TTC549 (cell line): ENCODE measurements around the gene SQSTM1.

Source experiments
- FAIRE-seq: peaks from 2 replicates; lab custom pipeline; 2012; peaks lifted over from hg19 to GRCh38; lab: Jason Lieb, UNC

SQSTM1 gene

DNA sequence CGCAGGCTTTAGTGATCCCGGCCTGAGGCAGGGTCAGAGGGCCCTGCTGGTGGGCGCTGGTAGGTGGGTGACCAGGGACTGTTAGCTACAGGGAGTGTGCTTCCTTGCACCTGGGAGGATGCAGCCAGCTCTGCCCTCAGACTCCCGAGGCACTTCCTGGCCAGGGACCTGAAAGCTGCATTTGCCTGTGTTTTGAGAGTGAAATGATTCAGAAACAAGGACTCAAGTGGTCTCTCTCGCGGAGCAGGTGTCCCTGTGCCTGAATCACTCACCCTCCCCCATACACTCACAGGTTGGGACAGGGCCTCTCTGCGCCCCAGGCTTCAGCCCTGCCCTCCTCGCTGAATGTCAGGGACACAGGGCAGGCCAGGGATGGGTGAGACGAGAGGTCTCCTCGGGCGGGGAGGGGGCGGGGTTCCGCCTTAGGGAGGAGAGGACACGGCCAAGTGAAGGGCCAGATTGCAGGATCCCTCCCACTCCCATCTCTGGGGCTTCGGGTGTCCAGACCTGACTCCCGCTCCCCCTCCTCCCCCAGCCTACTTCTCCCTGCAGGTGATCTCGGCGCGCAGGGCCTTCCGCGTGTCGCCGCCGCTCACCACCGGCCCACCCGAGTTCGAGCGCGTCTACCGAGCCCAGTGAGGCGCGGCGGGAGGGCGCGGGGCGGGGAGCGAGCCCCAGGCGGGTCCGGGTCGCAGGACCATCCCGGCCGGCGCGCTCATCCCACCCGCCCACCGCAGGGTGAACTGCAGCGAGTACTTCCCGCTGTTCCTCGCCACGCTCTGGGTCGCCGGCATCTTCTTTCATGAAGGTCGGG, 25.4 kb upstream of the SQSTM1 start:
- FAIRE-seq: no peak

DNA sequence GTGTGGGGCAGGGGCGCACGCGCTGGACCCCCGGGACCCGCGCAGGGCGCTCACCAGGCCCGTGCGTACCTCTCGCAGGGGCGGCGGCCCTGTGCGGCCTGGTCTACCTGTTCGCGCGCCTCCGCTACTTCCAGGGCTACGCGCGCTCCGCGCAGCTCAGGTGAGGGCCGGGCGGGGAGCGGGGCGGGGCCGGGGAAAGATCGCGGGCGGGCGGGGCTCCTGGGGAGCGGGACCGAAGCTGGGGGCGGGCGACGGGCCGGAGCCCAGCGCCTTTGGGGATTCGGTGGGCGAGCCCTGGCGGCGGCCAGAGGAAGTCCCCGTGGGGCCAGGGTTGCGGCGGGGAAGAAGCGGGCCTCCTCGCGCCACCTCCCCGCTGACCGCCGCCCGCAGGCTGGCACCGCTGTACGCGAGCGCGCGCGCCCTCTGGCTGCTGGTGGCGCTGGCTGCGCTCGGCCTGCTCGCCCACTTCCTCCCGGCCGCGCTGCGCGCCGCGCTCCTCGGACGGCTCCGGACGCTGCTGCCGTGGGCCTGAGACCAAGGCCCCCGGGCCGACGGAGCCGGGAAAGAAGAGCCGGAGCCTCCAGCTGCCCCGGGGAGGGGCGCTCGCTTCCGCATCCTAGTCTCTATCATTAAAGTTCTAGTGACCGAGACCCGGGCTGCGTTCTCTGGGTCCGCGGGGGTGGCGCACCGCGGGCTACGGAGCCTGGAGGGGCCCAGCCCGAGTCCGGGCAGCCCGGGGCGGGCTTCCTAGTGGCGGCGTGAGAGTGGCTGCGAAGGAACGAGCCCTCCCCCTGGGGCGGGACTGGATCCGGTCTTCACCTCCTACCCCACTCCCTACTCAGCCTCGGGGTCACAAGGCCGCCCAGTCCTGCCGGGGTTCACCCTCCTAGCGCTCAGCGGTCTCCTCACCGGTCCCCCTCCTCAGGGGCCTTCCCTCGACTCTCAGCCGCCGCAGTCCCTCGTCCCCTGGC, 24.6 kb upstream of the SQSTM1 start:
- no peak for FAIRE-seq

DNA sequence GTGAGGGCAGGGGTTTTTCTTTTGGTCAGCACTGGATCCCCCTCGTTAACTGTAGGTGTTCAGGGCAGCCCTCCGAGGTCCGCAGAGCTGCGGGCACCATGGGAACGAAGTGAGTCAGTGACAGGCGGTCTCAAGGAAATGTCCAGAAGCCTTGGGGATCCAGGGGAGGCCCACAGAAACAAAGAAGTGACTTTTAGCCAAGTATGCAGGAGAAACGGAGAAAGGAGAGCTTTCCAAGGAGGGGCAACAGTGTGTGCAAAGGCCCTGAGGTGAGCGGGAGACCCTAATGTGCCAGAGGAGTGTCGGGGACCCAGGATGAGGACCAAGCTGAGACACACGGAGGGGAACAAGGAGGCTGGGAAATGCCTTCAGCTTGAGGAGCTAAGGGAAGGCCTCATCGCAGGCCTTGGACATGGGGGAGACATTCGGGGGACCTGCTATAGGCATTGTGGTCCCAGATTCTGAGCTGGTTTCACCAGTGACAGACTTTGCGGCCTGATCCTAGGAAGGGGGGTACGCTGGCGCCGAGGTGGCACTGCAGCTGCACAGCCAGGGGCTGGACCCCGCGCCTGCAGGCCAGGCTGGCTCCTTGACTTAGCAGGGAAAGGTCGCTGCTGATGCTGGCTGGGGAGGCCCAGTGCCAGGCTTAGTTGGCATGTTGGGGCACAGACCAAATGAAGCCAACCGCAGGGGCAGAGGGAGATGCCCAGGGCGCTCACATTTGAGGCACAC, 23.7 kb upstream of the SQSTM1 start:
- FAIRE-seq: no peak

DNA sequence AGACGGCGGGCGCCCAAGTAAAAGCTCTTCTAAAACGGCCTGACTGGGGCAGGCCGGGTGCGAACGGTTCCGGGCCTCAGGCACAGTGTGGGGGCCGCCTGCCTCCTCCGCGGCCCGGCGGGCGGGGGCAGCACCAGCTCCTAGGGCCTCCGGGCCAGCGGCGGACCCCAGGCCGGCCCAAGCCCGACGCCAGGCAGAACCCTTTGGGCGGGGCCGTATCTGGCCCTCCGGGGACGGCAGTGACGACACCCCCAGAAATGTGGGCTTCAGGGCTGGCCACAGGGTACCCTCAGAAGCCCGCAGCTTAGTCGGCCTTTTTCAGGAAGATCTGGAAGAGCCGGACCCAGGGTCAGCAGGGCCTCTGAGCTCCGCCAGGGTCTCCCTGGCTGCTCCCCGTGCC, 23.0 kb upstream of the SQSTM1 start:
- FAIRE-seq: no peak

DNA sequence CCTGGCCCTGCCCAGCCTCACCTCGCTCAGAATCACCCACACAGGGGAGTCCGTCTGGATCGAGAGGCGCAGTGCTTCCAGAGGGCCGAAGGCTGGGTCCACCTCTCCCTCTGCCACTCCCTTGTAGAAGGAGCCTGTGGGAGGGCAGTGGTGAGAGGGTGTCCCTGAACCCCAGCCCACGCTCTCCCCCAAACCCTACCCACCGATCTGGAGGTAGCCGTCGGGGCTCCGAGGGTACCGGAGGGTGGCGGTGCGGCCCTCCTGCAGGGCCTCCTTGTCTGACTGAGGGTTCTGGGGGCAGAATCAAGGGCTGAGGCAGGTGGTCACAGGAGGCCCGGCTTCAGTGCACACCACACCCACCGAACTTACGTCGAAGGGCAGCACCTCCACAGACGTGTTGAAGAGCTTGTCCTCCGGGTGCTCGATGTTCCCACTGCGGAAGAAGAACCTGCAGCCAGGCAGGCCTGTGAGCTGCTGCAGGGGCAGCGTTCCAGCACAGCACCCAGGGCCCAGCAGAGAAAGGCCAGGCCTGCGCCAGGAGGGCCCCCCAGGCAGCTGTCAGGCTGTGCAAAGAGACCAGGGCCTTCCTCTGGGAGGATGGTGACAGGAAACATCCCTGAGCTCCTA, 22.4 kb upstream of the SQSTM1 start:
- no peak for FAIRE-seq

DNA sequence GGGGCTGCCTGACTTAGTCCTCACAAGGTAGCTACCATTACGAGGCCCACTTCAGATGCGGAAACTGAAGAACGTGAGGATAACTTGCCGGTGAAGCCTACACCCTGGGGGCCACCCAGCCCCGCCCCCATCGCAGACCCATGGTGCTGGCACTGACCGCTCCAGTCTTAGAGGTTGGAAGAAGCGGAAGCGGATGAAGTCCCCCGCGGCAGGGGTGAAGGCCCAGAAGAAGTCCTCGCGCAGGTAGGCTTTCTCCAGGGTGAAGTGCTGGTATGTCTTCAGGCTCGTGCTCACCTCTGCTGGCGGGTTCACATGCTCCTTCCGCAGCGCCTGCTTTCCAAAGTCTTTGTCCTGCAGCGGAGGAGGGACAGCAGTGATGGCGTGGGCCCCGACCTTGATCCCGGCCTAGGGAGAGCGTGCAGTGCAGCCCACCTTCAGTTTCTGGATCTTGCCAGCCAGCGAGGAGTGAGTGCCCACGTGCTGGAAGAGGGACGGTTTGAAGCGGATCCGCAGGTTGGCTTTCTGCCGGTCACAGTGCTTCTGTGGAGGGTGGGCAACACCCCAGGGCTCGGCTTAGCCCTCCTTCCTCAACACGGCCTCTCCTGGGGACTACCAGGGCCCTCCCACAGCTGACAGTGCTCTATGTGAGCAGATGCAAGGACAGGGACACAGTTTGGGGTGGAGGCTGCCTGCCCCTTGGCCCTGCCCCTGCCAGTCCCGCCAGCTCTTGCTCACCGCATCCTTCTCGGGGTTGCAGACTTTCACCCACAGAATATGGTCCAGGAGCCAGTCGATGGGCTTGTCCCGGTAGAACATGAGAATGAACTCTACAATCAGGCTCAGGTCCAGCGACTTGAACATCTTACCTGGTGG, 21.7 kb upstream of the SQSTM1 start:
- FAIRE-seq: no peak

DNA sequence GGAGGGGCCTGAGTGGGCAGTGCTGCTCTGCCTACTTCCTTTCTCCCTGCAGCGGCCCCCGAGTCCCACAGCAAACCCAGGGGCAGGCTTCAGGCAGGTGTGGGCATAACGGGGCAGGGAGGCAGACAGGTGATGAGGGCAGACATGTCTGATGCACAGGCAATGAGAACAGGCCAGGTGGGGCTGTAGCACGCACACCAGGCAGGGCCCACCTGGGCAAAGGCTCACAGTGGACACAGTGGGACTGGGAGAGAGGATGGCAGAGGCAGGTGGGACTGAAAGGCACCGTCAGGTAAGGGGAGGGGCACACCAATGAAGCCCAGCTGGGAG, 21.1 kb upstream of the SQSTM1 start:
- FAIRE-seq: no peak

DNA sequence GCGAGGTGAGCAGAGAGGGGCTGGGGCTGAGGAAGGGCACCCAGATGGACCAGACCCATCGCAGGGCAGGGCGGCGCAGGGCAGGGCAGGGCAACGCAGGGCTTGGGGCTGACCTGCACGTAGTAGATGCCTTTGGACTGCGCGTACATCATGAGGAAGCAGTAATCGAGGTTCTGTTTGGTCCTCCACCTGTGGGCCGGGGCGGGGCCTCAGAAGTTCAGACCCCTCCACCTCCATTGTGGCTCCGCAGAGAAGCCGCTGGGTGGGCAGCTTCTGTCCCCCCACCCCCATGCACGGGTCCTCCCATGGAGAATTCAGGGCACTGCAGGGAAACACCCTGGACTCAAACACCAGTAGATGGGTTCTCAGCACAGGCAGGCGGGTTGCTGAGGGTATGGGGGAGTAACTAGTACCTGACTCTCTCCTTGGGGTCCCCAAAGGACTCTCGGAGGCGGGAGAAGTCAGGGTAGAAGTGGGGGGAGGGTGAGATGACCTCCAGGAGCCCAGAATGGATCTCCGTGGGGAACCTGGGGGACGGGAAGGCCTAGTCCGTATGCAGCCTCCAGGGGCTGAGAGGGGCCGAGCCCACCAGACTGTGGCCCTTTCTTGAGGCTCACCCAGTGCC, 20.5 kb upstream of the SQSTM1 start:
- FAIRE-seq: no peak

DNA sequence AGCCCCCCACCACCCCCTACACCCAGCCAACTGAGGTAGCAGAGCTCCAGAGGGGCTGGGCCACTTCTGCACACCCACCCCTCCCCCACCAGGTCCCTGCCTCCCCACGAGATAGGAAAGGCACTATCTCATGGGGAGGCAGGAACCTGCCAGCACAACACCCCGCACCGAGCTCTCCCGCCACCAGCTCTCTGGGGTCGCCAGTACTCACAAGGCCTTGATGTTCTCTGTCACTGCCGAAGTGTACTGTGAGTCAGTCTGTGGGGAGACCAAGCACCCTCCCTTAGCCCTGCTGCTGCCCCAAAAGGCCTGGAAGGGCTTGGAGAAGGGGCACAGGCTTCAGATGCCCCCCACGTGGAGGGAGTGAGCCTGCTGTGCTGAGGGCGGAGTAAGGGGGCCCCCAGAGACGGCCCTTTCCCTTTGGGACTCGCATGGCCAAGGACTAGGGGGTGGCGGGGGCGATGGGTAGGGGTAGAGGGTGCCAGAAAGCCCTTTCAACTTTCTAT, 20.0 kb upstream of the SQSTM1 start:
- no peak for FAIRE-seq

DNA sequence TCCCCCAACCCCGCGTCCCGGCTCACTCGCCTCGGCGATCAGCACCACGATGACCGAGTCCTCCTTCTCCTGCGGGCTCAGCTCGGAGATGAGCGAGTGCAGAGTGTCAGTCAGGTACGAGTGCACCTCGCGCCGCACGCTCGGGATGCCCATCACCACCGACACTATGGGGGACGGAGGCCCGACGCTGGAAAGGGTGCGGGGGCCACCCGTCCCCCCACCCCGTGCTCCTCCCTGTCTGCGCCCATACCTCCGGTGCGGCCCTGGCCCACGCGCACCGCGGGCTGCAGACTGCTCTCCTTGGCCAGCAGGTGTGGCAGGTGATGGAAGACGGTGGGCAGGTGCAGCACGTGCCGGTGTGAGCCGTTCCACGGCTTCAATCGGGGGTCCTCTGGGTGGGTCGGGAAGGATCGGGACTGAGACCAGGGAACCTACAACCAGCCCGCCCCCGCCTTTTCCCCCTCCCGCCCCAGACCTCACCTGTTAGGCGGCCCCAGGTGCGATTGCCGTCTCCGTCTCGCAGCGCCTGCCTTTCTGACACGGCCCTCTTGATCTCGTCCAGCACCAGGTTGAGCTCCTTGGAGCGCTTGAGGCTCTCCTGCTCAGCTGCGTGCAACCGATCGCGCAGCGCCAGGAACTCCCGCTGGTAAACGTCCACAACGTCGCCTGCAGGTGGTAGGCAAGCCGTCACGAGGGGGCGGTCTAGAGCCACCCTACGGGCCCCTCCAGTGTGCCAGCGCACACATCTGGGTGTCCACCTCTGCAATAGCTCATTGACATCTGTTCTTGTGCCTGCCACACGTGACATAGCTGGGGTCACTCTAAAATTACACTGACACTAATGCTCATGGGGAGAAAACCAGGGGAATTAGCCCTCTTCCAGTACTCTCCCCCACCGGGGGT, 19.1 kb upstream of the SQSTM1 start:
- FAIRE-seq: no peak

DNA sequence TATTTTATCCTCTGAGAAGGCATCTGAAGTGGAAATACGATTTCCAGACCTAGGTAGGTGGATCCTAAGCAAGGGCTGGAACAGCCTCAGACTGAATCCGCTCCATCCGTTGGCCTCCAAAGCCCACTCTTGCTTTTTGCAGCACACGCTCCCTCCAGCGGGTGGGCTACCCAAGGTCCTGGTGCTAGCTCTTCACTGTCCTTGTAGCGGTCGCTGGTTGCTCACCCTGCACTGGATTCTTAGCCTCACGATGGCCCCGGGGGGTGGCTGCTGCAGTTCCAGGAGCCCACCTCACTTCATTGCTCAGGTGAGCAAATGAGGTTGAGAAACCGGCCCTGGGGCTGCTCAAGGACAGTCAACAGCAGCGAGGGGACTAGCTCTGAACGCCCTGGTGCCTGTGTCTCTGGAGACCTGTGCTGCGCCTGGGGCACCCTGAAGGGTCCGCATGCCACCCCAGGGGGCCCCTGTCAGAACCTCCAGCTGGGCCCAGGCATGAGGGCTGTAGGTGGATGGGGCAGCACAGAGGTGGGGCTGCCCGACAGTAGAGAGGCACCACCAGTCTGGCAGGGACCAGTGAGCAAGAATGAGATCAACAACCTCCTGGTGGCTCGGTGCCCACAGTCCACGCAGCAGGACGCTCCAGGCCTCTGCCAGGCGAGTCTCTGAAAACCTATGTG, 18.4 kb upstream of the SQSTM1 start:
- no peak for FAIRE-seq

DNA sequence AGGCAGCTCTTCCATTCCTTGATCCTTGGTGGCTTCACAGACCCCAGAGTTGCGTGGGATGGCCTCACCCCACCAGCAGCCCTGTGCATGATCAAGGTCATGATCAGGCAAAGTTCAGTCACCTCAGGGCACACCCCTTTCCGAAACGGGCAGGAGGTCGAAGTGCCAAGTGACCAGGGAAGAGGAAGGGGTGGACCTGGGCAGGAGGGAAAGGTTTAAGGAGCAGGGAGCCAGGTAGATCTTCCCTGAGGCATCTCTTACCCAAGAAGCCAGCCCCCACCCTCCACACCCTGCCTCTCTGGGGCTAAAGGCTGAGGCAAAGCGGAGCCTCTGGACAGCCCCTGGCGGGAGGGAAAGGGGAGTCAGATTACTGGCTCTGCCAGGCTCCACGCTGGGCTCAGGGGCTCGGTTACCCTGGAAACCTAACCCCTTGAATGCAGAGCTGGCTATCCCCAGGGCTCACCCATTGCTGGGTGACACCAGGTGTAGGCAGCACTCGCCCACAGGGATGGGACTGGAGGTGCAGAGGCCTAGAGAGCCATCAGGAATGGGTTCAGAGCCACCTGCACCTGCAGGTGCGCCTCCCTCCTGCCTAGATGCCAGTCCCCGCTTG, 17.6 kb upstream of the SQSTM1 start:
- no peak for FAIRE-seq

DNA sequence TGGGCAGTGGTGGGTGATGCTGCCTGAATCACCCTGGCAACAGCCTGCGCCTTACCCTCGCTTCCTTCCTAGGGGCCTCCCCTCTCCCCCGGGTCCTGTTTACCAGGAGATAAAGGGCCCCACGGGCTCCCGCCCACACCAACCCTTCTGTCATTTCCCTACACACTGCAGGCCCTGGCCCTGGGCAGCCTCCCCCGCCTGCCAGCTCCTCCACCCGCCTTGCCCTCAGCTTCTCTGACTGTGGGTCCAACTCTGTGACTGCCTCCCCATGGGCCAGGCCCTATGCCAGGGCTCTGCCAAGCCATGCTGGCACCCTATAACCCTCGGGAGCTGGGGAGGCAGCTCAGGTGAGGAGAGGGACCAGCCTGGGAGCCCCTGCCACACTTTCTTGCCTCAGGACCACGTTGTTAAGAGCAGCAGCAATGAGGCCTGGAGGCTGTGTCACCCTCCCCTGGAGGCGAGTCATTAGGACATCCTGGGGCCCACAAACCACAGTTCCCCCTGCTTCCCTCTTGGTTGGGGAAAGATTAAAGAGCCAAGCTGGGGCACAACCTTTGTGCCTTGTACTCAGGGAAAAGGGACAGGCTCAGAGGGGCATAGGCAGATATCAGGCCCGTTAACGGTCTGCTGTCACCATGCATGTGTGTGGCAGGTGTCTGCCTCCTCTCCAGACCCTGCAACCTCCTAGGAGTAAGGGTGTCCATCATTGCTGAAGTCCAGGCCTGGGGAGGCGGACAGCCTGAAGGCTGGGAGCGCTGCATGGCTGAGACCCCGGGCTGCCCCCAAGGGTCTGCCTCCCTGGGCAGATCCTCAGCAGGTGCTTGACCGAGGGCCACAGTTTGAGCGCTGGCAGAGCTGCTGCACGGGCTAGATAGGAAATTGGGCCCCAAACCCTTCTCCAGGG, 16.8 kb upstream of the SQSTM1 start:
- FAIRE-seq: no peak

DNA sequence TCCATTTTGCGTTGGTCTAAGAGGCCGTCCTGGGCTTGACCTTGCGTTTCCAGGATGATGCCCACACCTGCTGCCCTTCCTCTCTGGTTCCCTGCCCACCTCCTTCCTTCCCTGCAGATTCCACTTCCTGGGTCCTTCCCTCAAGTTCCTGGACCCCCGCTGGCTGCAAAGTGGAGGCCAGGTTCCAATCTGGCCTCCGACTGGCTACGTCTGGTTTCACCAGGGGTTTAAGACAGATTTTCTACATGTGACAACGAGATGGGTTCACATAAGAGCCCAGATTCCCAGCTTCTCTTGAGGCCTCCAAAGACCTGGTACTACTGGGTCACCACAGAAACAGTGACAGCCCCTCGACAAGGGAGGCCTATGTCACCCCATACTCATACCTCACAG, 16.2 kb upstream of the SQSTM1 start:
- no peak for FAIRE-seq

DNA sequence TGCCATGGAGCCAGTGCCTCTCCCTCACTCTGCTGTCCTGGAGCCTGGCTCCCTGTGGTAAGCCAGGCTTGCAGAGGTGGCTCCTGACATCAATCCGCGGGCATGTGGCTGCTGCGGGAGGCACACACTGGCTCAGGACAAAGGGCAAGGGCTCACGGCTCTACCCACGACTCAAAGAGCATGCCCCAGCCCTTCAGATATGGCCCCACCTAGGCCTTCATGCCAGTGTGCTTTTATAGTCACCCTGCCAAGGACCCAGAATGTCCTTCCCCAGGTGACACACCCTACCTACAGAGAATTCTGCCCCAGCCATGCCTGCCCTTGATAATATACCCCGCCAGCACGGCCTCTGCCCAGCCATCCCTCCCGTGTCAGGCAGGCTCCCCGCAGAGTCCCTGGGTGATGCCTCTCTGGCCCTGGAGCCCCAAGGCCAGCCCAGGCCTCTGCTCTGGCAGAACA, 15.6 kb upstream of the SQSTM1 start:
- FAIRE-seq: no peak

DNA sequence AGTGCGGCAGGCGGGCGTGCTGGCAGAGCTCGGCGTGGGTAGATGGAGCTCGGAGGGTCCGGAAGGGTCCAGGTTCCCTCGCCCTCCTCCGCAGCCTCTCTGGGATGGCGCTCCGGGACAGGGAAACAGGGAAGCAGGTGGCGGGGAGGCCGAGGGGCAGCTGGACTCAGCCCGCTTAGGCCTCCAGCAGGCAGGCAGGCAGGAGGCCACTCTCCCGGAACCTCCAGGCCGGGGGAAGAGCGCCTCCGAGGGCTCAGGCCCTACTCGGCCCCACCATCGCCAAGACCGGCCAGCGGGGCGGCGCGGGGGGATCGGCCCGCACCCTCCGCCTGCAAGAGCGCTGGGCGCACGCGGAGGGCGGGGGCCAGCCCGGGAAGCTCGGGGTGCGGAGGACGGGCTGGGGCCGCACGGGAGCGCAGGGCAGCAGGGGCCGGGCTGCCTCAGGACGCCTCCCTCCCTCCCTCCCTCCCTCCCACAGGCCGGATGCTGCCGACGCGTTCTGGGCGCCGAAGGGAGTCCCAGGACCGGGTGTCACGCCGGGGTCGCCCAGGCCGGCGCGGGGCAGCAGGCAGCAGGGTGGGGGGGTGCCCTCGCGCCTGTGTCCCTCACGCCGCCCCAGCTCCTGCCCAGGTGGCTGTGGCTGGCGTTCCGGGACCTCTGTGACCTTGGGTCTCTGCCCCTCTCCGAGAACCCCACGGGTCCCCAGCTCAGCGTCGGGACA, 15.0 kb upstream of the SQSTM1 start:
- FAIRE-seq: no peak
